Effector CD4-positive, alpha-beta T cell (primary cell): Measurements from ENCODE around the gene FGFR1OP2.
"Not testable (repeated sequence)": the region's sequence is repeated elsewhere in the genome, so short reads cannot be mapped to it uniquely, and the experiment has no call there.

Experiments used
- DNase-seq: peaks from one replicate; pipeline ENCODE4 v3.0.0-alpha.2; 2020
- total RNA-seq: gene quantifications from one replicate; lab custom pipeline; 2026; lab: John Stamatoyannopoulos, UW

Gene FGFR1OP2
- total RNA-seq = 96.2 reads per million, percentile 82 among the genes with 10 or more reads in this experiment

GRCh38 chr12:26937863-26938700, at the start of gene FGFR1OP2, which contains the start of gene INTS13:
FGFR1OP2 (plus strand) TSS chr12:26938470; CDS start chr12:26954159, 15,689 bp downstream.
INTS13 (minus strand) TSS chr12:26937981; CDS start chr12:26936803, 1,178 bp downstream.
- DNase-seq = peak; percentile 97

GRCh38 chr12:26890784-26891183, 47.5 kb upstream of the FGFR1OP2 start:
- no peak for DNase-seq

- no peak for DNase-seq
Measured at GRCh38 chr12:26891704-26892103, 46.6 kb upstream of the FGFR1OP2 start.

GRCh38 chr12:26895672-26896071, 42.6 kb upstream of the FGFR1OP2 start:
- no peak for DNase-seq

GRCh38 chr12:26896913-26897312, 41.4 kb upstream of the FGFR1OP2 start:
- DNase-seq = no peak

GRCh38 chr12:26903396-26903795, 34.9 kb upstream of the FGFR1OP2 start:
- DNase-seq = not testable (repeated sequence)

- DNase-seq = no peak
Measured at GRCh38 chr12:26906024-26906423, 32.2 kb upstream of the FGFR1OP2 start.

GRCh38 chr12:26906704-26907103, 31.6 kb upstream of the FGFR1OP2 start:
- no peak for DNase-seq

GRCh38 chr12:26918321-26919215, 19.7 kb upstream of the FGFR1OP2 start:
- no peak for DNase-seq

- DNase-seq = no peak
Measured at GRCh38 chr12:26919216-26919555, 19.1 kb upstream of the FGFR1OP2 start.

GRCh38 chr12:26921886-26922285, 16.4 kb upstream of the FGFR1OP2 start:
- no peak for DNase-seq

- no peak for DNase-seq
Measured at GRCh38 chr12:26928661-26929060, 9.6 kb upstream of the FGFR1OP2 start.

- no peak for DNase-seq
Measured at GRCh38 chr12:26929590-26929989, 8.7 kb upstream of the FGFR1OP2 start.

- no peak for DNase-seq
Measured at GRCh38 chr12:26935636-26936378, 2.5 kb upstream of the FGFR1OP2 start.

- no peak for DNase-seq
Measured at GRCh38 chr12:26936559-26937442, 1.5 kb upstream of the FGFR1OP2 start.

GRCh38 chr12:26937443-26937862, 817 bp upstream of the FGFR1OP2 start:
- no peak for DNase-seq

GRCh38 chr12:26938701-26939062, 412 bp downstream of the FGFR1OP2 start:
- DNase-seq = peak; percentile 16

- no peak for DNase-seq
Measured at GRCh38 chr12:26939192-26939832, 1.0 kb downstream of the FGFR1OP2 start.

- DNase-seq = no peak
Measured at GRCh38 chr12:26939953-26940352, 1.7 kb downstream of the FGFR1OP2 start.

GRCh38 chr12:26940516-26941214, 2.4 kb downstream of the FGFR1OP2 start:
- peak; percentile 19 for DNase-seq

- DNase-seq = no peak
Measured at GRCh38 chr12:26941215-26941594, 2.9 kb downstream of the FGFR1OP2 start.
